IMR-90 (cell line): ENCODE results near the gene UGT1A3. TPM values are rescaled to one million over a fixed set of nuclear protein-coding genes. Genes with fewer than 3 reads are reported as not detected.

Experiments
- ATAC-seq: fragments of 200-7000 bp; cut with Tn5 transposase; 2 replicates; pipeline ENCODE4 v1.9.1; 2020; ENCODE audit warnings: low read depth, mild to moderate bottlenecking, moderate library complexity
- BruUV-seq: library from RNA; stranded (reverse); fragments of 400-500 nt; replicated peaks from 2 replicates; lab custom pipeline; 2021; lab: Mats Ljungman, UMichigan
- CTCF ChIA-PET: fragments of 300-600 bp; formaldehyde crosslinking; extraction: SDS; loops from one replicate; lab custom pipeline; 2021; ENCODE audit warnings: antibody characterized with exemption; lab: Yijun Ruan, JAX
- POLR2A ChIA-PET: fragments of 300-600 bp; sonication (Branson Sonifier 250); formaldehyde crosslinking; loops from one replicate; lab custom pipeline; 2022; ENCODE audit warnings: antibody characterized with exemption; ENCODE audit not compliant: unreplicated experiment; lab: Charles Lee
- DNase-seq: peaks from one replicate; pipeline ENCODE4 v3.0.0; 2013
- H2AFZ ChIP-seq: replicated peaks from 2 replicates; pipeline ENCODE3; 2013; ENCODE audit warnings: low read length, mild to moderate bottlenecking; ENCODE audit not compliant: poor library complexity
- H2AK5ac ChIP-seq: 2 replicates; pipeline ENCODE4 v1.6.1; 2013; ENCODE audit warnings: low read depth, low read length, inconsistent platforms
- H2AK9ac ChIP-seq: replicated peaks from 2 replicates; pipeline ENCODE3; 2013; ENCODE audit warnings: mild to moderate bottlenecking, low read depth, low read length, moderate library complexity; ENCODE audit not compliant: poor library complexity
- H2BK120ac ChIP-seq: 2 replicates; pipeline ENCODE4 v1.6.1; 2013; ENCODE audit warnings: low read depth, low read length, inconsistent platforms
- H2BK15ac ChIP-seq: 3 replicates; pipeline ENCODE4 v1.6.1; 2013; ENCODE audit warnings: low read depth, low read length, inconsistent platforms
- H2BK20ac ChIP-seq: 2 replicates; pipeline ENCODE4 v1.6.1; 2013; ENCODE audit warnings: low read depth, mild to moderate bottlenecking, inconsistent platforms, low read length, moderate library complexity
- H2BK5ac ChIP-seq: 2 replicates; pipeline ENCODE4 v1.6.1; 2013; ENCODE audit warnings: mild to moderate bottlenecking, low read depth, low read length, inconsistent platforms; ENCODE audit not compliant: poor library complexity, severe bottlenecking
- H3K14ac ChIP-seq: replicated peaks from 2 replicates; pipeline ENCODE4 v1.6.1; 2013; ENCODE audit warnings: low read depth, low read length, inconsistent platforms
- H3K18ac ChIP-seq: 2 replicates; pipeline ENCODE4 v1.6.1; 2013; ENCODE audit warnings: low read depth, low read length, control low read depth
- H3K23ac ChIP-seq: 2 replicates; pipeline ENCODE4 v1.6.1; 2013; ENCODE audit warnings: low read depth, low read length, inconsistent platforms
- H3K27ac ChIP-seq: 2 replicates; pipeline ENCODE4 v1.5.1; 2013; ENCODE audit warnings: mild to moderate bottlenecking, control low read depth, low read length; ENCODE audit not compliant: insufficient read depth
- H3K27me3 ChIP-seq: 2 replicates; pipeline ENCODE4 v1.6.1; 2013; ENCODE audit warnings: low read length; ENCODE audit not compliant: control insufficient read depth, insufficient read depth
- H3K36me3 ChIP-seq: 2 replicates; pipeline ENCODE4 v1.6.1; 2013; ENCODE audit warnings: low read length, mixed read lengths; ENCODE audit not compliant: control insufficient read depth, insufficient read depth
- H3K4ac ChIP-seq: 2 replicates; pipeline ENCODE4 v1.6.1; 2013; ENCODE audit warnings: low read depth, low read length, inconsistent platforms
- H3K4me1 ChIP-seq: 2 replicates; pipeline ENCODE4 v1.6.1; 2013; ENCODE audit warnings: low read length, mixed read lengths; ENCODE audit not compliant: control insufficient read depth, insufficient read depth
- H3K4me2 ChIP-seq: 2 replicates; pipeline ENCODE4 v1.6.1; 2013; ENCODE audit warnings: low read depth, mild to moderate bottlenecking, control low read depth, low read length, moderate library complexity
- H3K4me3 ChIP-seq: 2 replicates; pipeline ENCODE4 v1.5.1; 2013; ENCODE audit warnings: low read depth, mild to moderate bottlenecking, control low read depth, low read length, moderate library complexity; ENCODE audit not compliant: insufficient read depth
- H3K56ac ChIP-seq: 2 replicates; pipeline ENCODE4 v1.6.1; 2013; ENCODE audit warnings: low read length, inconsistent platforms; ENCODE audit not compliant: insufficient read depth; ENCODE audit errors: extremely low read depth
- H3K79me1 ChIP-seq, 2 experiments: 2 replicates each; pipeline ENCODE4 v1.6.1; 2013; ENCODE audit warnings: low read length in 2 of 2, inconsistent platforms in 1 of 2, low read depth in 1 of 2
- H3K9ac ChIP-seq: 2 replicates; pipeline ENCODE4 v1.6.1; 2013; ENCODE audit warnings: low read depth, low read length, control low read depth
- H3K9me1 ChIP-seq: 2 replicates; pipeline ENCODE4 v1.6.1; 2013; ENCODE audit warnings: low read length, inconsistent platforms; ENCODE audit not compliant: insufficient read depth
- H3K9me3 ChIP-seq: 2 replicates; pipeline ENCODE4 v1.6.1; 2013; ENCODE audit warnings: low read length; ENCODE audit not compliant: control insufficient read depth, insufficient read depth
- H4K20me1 ChIP-seq: 2 replicates; pipeline ENCODE4 v1.6.1; 2013; ENCODE audit warnings: low read length, inconsistent platforms; ENCODE audit not compliant: insufficient read depth
- H4K5ac ChIP-seq: 2 replicates; pipeline ENCODE4 v1.6.1; 2013; ENCODE audit warnings: mild to moderate bottlenecking, low read depth, low read length, control low read depth
- H4K8ac ChIP-seq, 2 experiments: 2 replicates each; pipeline ENCODE4 v1.6.1; 2013; ENCODE audit warnings: low read depth in 2 of 2, low read length in 2 of 2, control low read depth in 1 of 2, inconsistent platforms in 1 of 2
- H4K91ac ChIP-seq: 2 replicates; pipeline ENCODE4 v1.6.1; 2013; ENCODE audit warnings: low read depth, low read length, inconsistent platforms; ENCODE audit not compliant: insufficient read depth
- BHLHE40 ChIP-seq: fragments of 150-350 bp; IDR thresholded peaks from 2 replicates; pipeline ENCODE4 v1.6.1; 2016; ENCODE audit warnings: mild to moderate bottlenecking, low read depth, low read length
- CHD1 ChIP-seq: IDR thresholded peaks from 2 replicates; pipeline ENCODE4 v1.6.1; 2012; ENCODE audit warnings: low read depth, low read length, improper control_type of control experiment
- MAFK ChIP-seq: IDR thresholded peaks from 2 replicates; pipeline ENCODE4 v1.6.1; 2012; ENCODE audit warnings: low read depth, low read length, improper control_type of control experiment
- POLR2A ChIP-seq: IDR thresholded peaks from 2 replicates; pipeline ENCODE4 v1.6.1; 2012; ENCODE audit warnings: mild to moderate bottlenecking, low read depth, low read length
- RAD21 ChIP-seq: IDR thresholded peaks from 2 replicates; pipeline ENCODE4 v1.6.1; 2012; ENCODE audit warnings: low read length, improper control_type of control experiment
- SMC3 ChIP-seq: fragments of 150-350 bp; IDR thresholded peaks from 2 replicates; pipeline ENCODE4 v1.6.1; 2016; ENCODE audit warnings: low read depth, mild to moderate bottlenecking, antibody characterized with exemption, low read length, moderate library complexity
- whole genome bisulfite sequencing, 2 experiments: methylation state at CpG; one replicate each; pipeline versions ENCODE4 v1.1.5 to v1.1.7; 2013; ENCODE audit warnings: missing lambda C conversion rate in 2 of 2; ENCODE audit not compliant: insufficient read length in 1 of 2; ENCODE audit errors: extremely low coverage in 2 of 2; 5-methylcytosine and 5-hydroxymethylcytosine counted together
- dilution Hi-C: fragments of 300-500 bp; cut with HindIII; formaldehyde crosslinking; loops from one replicate; pipeline ENCODE4 v1.14.3; 2018; ENCODE audit warnings: low sequenced_read_pairs; ENCODE audit not compliant: unreplicated experiment
- in situ Hi-C: fragments of 300-500 bp; cut with MboI; formaldehyde crosslinking; loops from 3 replicates; pipeline ENCODE4 v1.14.3; 2019; ENCODE audit warnings: low sequenced_read_pairs, inconsistent platforms, mixed read lengths
- intact Hi-C: fragments of 100-400 bp; cut with micrococcal nuclease; formaldehyde crosslinking; loops from 2 replicates; pipeline ENCODE4 v1.10.0; 2022
- polyA plus RNA-seq, 3 experiments: library from polyadenylated mRNA; depleted of rRNA; stranded (reverse); fragments of >200 nt; gene quantifications; 2 replicates each; pipeline ENCODE4 v1.2.3, GENCODE V29; 2012; ENCODE audit warnings: low replicate concordance in 1 of 3
- total RNA-seq: library from RNA; depleted of rRNA; stranded (reverse); fragments of >200 nt; gene quantifications from 2 replicates; pipeline ENCODE4 v1.2.3, GENCODE V29; 2012
- TF ChIP-seq, protein P1 (sequence below): fragments of 150-350 bp; IDR thresholded peaks from 2 replicates; pipeline ENCODE4 v1.6.1; 2016; ENCODE audit warnings: low read depth, mild to moderate bottlenecking, low read length, moderate library complexity, borderline replicate concordance
- TF ChIP-seq, protein P2 (sequence below): conservative IDR thresholded peaks from 2 replicates; pipeline ENCODE4 v1.5.1; 2012; ENCODE audit warnings: mild to moderate bottlenecking, low read depth, low read length, improper control_type of control experiment
- TF ChIP-seq, protein P3 (sequence below): fragments of 150-350 bp; IDR thresholded peaks from 2 replicates; pipeline ENCODE4 v1.6.1; 2017; ENCODE audit warnings: mild to moderate bottlenecking, antibody characterized with exemption, low read length, low read depth

The UGT1A3 gene
- total and polyA plus RNA-seq, 2 of the 4 experiments (the other 2 are of a cell fraction) = not detected

DNA sequence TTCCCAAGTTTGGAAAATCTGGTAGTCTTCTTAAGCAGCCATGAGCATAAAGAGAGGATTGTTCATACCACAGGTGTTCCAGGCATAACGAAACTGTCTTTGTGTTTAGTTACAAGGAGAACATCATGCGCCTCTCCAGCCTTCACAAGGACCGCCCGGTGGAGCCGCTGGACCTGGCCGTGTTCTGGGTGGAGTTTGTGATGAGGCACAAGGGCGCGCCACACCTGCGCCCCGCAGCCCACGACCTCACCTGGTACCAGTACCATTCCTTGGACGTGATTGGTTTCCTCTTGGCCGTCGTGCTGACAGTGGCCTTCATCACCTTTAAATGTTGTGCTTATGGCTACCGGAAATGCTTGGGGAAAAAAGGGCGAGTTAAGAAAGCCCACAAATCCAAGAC, 43.3 kb downstream of the UGT1A3 start:
- no peak overlapping the region for H3K18ac ChIP-seq
- no TSS peak for BruUV-seq
- H3K27ac ChIP-seq = no peak overlapping the region
- no peak overlapping the region for H2AFZ ChIP-seq
- H4K8ac ChIP-seq = no peak overlapping the region
- no peaks in the 10 kb centered on the region for H3K27me3 ChIP-seq
- no peak overlapping the region for H2AK5ac ChIP-seq
- H3K4me3 ChIP-seq = no peak overlapping the region
- H3K23ac ChIP-seq = no peak overlapping the region
- TF ChIP-seq, protein P1, sequence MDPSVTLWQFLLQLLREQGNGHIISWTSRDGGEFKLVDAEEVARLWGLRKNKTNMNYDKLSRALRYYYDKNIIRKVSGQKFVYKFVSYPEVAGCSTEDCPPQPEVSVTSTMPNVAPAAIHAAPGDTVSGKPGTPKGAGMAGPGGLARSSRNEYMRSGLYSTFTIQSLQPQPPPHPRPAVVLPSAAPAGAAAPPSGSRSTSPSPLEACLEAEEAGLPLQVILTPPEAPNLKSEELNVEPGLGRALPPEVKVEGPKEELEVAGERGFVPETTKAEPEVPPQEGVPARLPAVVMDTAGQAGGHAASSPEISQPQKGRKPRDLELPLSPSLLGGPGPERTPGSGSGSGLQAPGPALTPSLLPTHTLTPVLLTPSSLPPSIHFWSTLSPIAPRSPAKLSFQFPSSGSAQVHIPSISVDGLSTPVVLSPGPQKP = no peak
- TF ChIP-seq BHLHE40 = no peak
- no peak for TF ChIP-seq SMC3
- no peak for TF ChIP-seq MAFK
- TF ChIP-seq POLR2A = no peak
- TF ChIP-seq, protein P2, sequence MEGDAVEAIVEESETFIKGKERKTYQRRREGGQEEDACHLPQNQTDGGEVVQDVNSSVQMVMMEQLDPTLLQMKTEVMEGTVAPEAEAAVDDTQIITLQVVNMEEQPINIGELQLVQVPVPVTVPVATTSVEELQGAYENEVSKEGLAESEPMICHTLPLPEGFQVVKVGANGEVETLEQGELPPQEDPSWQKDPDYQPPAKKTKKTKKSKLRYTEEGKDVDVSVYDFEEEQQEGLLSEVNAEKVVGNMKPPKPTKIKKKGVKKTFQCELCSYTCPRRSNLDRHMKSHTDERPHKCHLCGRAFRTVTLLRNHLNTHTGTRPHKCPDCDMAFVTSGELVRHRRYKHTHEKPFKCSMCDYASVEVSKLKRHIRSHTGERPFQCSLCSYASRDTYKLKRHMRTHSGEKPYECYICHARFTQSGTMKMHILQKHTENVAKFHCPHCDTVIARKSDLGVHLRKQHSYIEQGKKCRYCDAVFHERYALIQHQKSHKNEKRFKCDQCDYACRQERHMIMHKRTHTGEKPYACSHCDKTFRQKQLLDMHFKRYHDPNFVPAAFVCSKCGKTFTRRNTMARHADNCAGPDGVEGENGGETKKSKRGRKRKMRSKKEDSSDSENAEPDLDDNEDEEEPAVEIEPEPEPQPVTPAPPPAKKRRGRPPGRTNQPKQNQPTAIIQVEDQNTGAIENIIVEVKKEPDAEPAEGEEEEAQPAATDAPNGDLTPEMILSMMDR = no peak
- TF ChIP-seq CHD1 = no peak
- TF ChIP-seq, protein P3, sequence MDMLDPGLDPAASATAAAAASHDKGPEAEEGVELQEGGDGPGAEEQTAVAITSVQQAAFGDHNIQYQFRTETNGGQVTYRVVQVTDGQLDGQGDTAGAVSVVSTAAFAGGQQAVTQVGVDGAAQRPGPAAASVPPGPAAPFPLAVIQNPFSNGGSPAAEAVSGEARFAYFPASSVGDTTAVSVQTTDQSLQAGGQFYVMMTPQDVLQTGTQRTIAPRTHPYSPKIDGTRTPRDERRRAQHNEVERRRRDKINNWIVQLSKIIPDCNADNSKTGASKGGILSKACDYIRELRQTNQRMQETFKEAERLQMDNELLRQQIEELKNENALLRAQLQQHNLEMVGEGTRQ = no peak
- TF ChIP-seq RAD21 = no peak
- H3K9me3 ChIP-seq = peaks cover 3% of the 10 kb centered on the region; the same call in 1 of the 2 replicates
- H2BK5ac ChIP-seq = no peak overlapping the region
- no peak overlapping the region for H2BK120ac ChIP-seq
- in situ Hi-C loops = no loop called here
- no peak overlapping the region for H3K9ac ChIP-seq
- no peaks in the 10 kb centered on the region for H3K79me1 ChIP-seq
- no peak overlapping the region for H2BK15ac ChIP-seq
- no peak overlapping the region for H2AK9ac ChIP-seq
- no peaks in the 10 kb centered on the region for H4K20me1 ChIP-seq
- no peak overlapping the region for H3K4ac ChIP-seq
- no peak for DNase-seq
- no peak overlapping the region for H4K91ac ChIP-seq
- intact Hi-C loops = no loop called here
- H3K14ac ChIP-seq = no peak overlapping the region
- dilution Hi-C loops = no loop called here
- H3K56ac ChIP-seq = no peak overlapping the region
- POLR2A ChIA-PET = no interaction called here
- ATAC-seq = no peak
- H3K36me3 ChIP-seq = no peaks in the 10 kb centered on the region
- no peak overlapping the region for H3K4me2 ChIP-seq
- WGBS, 2 experiments = no CpG with 5 or more reads among the region's 16 CpGs
- no peak overlapping the region for H4K5ac ChIP-seq
- no peaks in the 10 kb centered on the region for H3K4me1 ChIP-seq
- H3K9me1 ChIP-seq = no peaks in the 10 kb centered on the region
- CTCF ChIA-PET = no interaction called here
- no peak overlapping the region for H2BK20ac ChIP-seq
